Caco-2 (cell line): ENCODE measurements around the gene CRYBB1. TPM values are rescaled to one million over a fixed set of nuclear protein-coding genes. Genes with fewer than 3 reads are reported as not detected.

Source experiments
- BruUV-seq: library from RNA; stranded (reverse); fragments of 400-500 nt; replicated peaks from 2 replicates; lab custom pipeline; 2021; lab: Mats Ljungman, UMichigan
- CTCF ChIA-PET: fragments of 300-600 bp; sonication (Branson Sonifier 250); formaldehyde crosslinking; loops from one replicate; lab custom pipeline; 2022; ENCODE audit warnings: antibody characterized with exemption; lab: Charles Lee
- POLR2A ChIA-PET: fragments of 300-600 bp; sonication (Branson Sonifier 250); formaldehyde crosslinking; loops from one replicate; lab custom pipeline; 2022; ENCODE audit warnings: antibody characterized with exemption; lab: Charles Lee
- DNase-seq, 2 experiments: peaks; one replicate each; pipeline versions ENCODE4 v3.0.0 to v3.0.0-alpha.2; 2020 to 2022
- H3K27me3 ChIP-seq: replicated peaks from 2 replicates; pipeline ENCODE4 v1.6.0; 2011; ENCODE audit warnings: low read length; ENCODE audit not compliant: control insufficient read depth, insufficient read depth
- H3K36me3 ChIP-seq: 2 replicates; pipeline ENCODE4 v1.5.1; 2011; ENCODE audit warnings: low read length; ENCODE audit not compliant: control insufficient read depth, insufficient read depth
- H3K4me1 ChIP-seq: fragments of 250-450 bp; sonication (Bioruptor Pico); 2 replicates; pipeline ENCODE4 v1.5.1; 2020; ENCODE audit warnings: mild to moderate bottlenecking
- H3K4me3 ChIP-seq: 2 replicates; pipeline ENCODE4 v1.5.1; 2011; ENCODE audit warnings: low read depth, mild to moderate bottlenecking, control low read depth, low read length
- H3K9me3 ChIP-seq: fragments of 250-450 bp; sonication (Bioruptor Pico); 2 replicates; pipeline ENCODE4 v1.5.1; 2020; ENCODE audit warnings: mild to moderate bottlenecking, moderate library complexity
- H3K27ac Mint-ChIP-seq: one replicate; pipeline ENCODE4 v1.8.0; 2022; ENCODE audit warnings: mixed read lengths; ENCODE audit not compliant: unreplicated experiment
- H3K27me3 Mint-ChIP-seq: one replicate; pipeline ENCODE4 v1.8.0; 2022; ENCODE audit warnings: mixed read lengths; ENCODE audit not compliant: insufficient read depth, unreplicated experiment
- H3K36me3 Mint-ChIP-seq: one replicate; pipeline ENCODE4 v1.8.0; 2022; ENCODE audit warnings: mild to moderate bottlenecking, mixed read lengths; ENCODE audit not compliant: insufficient read depth, unreplicated experiment
- H3K4me1 Mint-ChIP-seq: one replicate; pipeline ENCODE4 v1.8.0; 2022; ENCODE audit warnings: low read depth, mixed read lengths; ENCODE audit not compliant: unreplicated experiment
- H3K4me3 Mint-ChIP-seq: one replicate; pipeline ENCODE4 v1.8.0; 2022; ENCODE audit warnings: mild to moderate bottlenecking, moderate library complexity, mixed read lengths; ENCODE audit not compliant: unreplicated experiment
- H3K9me3 Mint-ChIP-seq: one replicate; pipeline ENCODE4 v1.8.0; 2022; ENCODE audit warnings: mixed read lengths; ENCODE audit not compliant: unreplicated experiment
- CTCF ChIP-seq, 2 experiments: fragments of 200-600 bp in 1 of 2; IDR thresholded peaks; 1 replicate in 1 of 2; 2 replicates in 1 of 2; pipeline versions ENCODE4 v1.5.1 to v1.8.0; 2011 to 2022; ENCODE audit warnings: antibody characterized with exemption in 1 of 2, control low read depth in 1 of 2, inconsistent platforms in 1 of 2, low read depth in 1 of 2, low read length in 1 of 2, mild to moderate bottlenecking in 1 of 2, moderate library complexity in 1 of 2; ENCODE audit not compliant: insufficient read depth in 1 of 2, severe bottlenecking in 1 of 2, unreplicated experiment in 1 of 2
- intact Hi-C: fragments of 100-400 bp; cut with micrococcal nuclease; formaldehyde crosslinking; loops from one replicate; pipeline ENCODE4 v1.10.0; 2022; ENCODE audit not compliant: unreplicated experiment
- total RNA-seq: library from RNA; stranded (reverse); gene quantifications from 2 replicates; pipeline ENCODE4 v1.2.3, GENCODE V29; 2022

CRYBB1 gene
- total RNA-seq, 1 experiment from 2014 or later, result not detected

- CTCF ChIA-PET, result interaction anchor here (0.6 to 1.1 kb wide), 3 partner anchors 10 to 15 kb away, joined by 3 read pairs; no protein-coding TSS in a partner anchor
- Mint-ChIP-seq H3K27ac (no peak overlapping the region), H3K27me3 (peaks cover 16% of the 10 kb centered on the region), H3K9me3 (no peaks in the 10 kb centered on the region), H3K36me3 (no peaks in the 10 kb centered on the region), H3K4me1 (peaks cover 7% of the 10 kb centered on the region), H3K4me3 (no peak overlapping the region)
- no peak for TF ChIP-seq CTCF (IDR thresholded peaks at IDR 0.05; ENCODE audit: insufficient read depth in 1 of 2, low read depth in 1 of 2, low read length in 1 of 2, severe bottlenecking in 1 of 2, unreplicated experiment in 1 of 2)
- intact Hi-C loops, result no loop called here
- POLR2A ChIA-PET, result no interaction called here
- no peaks in the 10 kb centered on the region for H3K36me3 ChIP-seq
- DNase-seq, result no peak
- no peaks in the 10 kb centered on the region for H3K9me3 ChIP-seq
- no TSS peak for BruUV-seq
- H3K27me3 ChIP-seq, result no peaks in the 10 kb centered on the region; the same call in none of the 2 replicates
- no peak overlapping the region for H3K4me3 ChIP-seq
- 0 out of 2 replicates have a peak, but pooled peaks cover 4% of the 10 kb centered on the region for H3K4me1 ChIP-seq
Measured at GRCh38 chr22:26643418-26644100, 25.7 kb upstream of the CRYBB1 start.

- Histone ChIP-seq H3K9me3 (no peaks in the 10 kb centered on the region), H3K4me3 (no peak overlapping the region), H3K4me1 (0 out of 2 replicates have a peak, but pooled peaks cover 4% of the 10 kb centered on the region), H3K27me3 (no peaks in the 10 kb centered on the region; the same call in none of the 2 replicates), H3K36me3 (no peaks in the 10 kb centered on the region)
- CTCF ChIA-PET, result interaction anchor here (1.1 kb wide), 1 partner anchor 14 kb away, joined by 3 read pairs; no protein-coding TSS in a partner anchor
- intact Hi-C loops, result no loop called here
- Mint-ChIP-seq H3K4me3 (no peak overlapping the region), H3K36me3 (no peaks in the 10 kb centered on the region), H3K4me1 (peaks cover 7% of the 10 kb centered on the region), H3K9me3 (no peaks in the 10 kb centered on the region), H3K27me3 (peaks cover 15% of the 10 kb centered on the region), H3K27ac (no peak overlapping the region)
- TF ChIP-seq CTCF (IDR thresholded peaks at IDR 0.05; ENCODE audit: insufficient read depth in 1 of 2, low read depth in 1 of 2, low read length in 1 of 2, severe bottlenecking in 1 of 2, unreplicated experiment in 1 of 2), result no peak
- no peak for DNase-seq
- POLR2A ChIA-PET, result no interaction called here
- no TSS peak for BruUV-seq
Measured at GRCh38 chr22:26642465-26643417, 24.9 kb upstream of the CRYBB1 start.

GRCh38 chr22:26636296-26636695, 18.5 kb upstream of the CRYBB1 start:
- no peak for TF ChIP-seq CTCF (IDR thresholded peaks at IDR 0.05; ENCODE audit: insufficient read depth in 1 of 2, low read depth in 1 of 2, low read length in 1 of 2, severe bottlenecking in 1 of 2, unreplicated experiment in 1 of 2)

More at GRCh38 chr22:26636296-26636695, 18.5 kb upstream of the CRYBB1 start:
- ChIA-PET CTCF (no interaction called here), POLR2A (no interaction called here)
- Mint-ChIP-seq H3K27ac (no peak overlapping the region), H3K36me3 (no peaks in the 10 kb centered on the region), H3K4me1 (peaks cover 7% of the 10 kb centered on the region), H3K4me3 (no peak overlapping the region), H3K9me3 (peaks cover 6% of the 10 kb centered on the region), H3K27me3 (peaks cover 7% of the 10 kb centered on the region)
- Histone ChIP-seq H3K9me3 (no peaks in the 10 kb centered on the region), H3K27me3 (no peaks in the 10 kb centered on the region), H3K4me1 (peaks cover 3% of the 10 kb centered on the region; the same call in 1 of the 2 replicates), H3K36me3 (no peaks in the 10 kb centered on the region), H3K4me3 (no peak overlapping the region)
- intact Hi-C loops, result no loop called here
- no TSS peak for BruUV-seq
- DNase-seq, result no peak
